ENCODE results near the gene OR5F1.

OR5F1 gene

DNA sequence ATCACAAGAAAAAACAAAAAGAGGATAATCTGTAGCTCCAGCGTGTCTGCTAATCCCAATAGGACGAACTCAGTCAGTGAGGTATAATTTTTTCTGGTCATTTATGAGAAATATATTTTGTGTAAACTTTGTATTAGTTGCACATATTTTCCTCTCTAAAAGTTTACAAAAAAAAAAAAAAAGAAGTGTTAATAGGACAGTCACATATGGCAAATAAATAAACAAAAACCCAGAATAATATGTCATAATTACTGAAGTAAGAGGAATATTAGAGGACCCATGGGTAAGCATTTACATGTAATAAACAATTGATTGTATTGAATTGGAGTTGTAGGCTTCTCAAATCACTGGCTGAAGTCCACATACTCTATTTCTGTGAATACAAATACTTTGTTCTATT is at the start of gene OR5F1:
TSS of gene OR5F1 (minus strand) at position 101 of the 400 bp plus-strand sequence. CDS start at position 101, 0 bp downstream.
- DNase-seq (ENCODE audit: insufficient read length, low spot score) = no peak
- no peak for FAIRE-seq

DNA sequence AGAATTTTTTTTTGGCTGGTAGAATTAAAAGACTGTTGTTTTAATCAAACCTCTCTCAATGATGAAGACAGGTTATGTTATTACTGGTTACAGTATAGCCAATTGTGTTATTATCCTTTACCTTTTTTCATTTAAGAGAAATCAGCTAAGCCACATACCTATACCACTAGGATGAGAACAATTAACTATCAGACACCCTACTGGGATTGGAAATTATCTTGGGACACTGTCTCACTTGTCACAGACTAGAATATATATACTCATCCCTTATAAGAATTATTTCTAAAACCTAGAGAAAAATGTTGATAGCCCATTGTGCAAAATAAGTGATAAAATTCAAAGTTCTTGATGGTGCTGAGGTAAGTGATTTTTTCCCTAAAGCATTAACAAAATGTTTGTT is 32.9 kb upstream of the OR5F1 start, which contains the start of gene OR5AS1:
TSS of gene OR5AS1 (plus strand) at position 301 of the 400 bp plus-strand sequence. CDS start 2,765 bp downstream, outside the sequence.
- FAIRE-seq = no peak
- DNase-seq (ENCODE audit: insufficient read length, low spot score) = no peak

GRCh38 chr11:56013805-56014204 is 19.4 kb upstream of the OR5F1 start:
- no peak for DNase-seq (ENCODE audit: insufficient read length, low spot score)
- no peak for FAIRE-seq

DNA sequence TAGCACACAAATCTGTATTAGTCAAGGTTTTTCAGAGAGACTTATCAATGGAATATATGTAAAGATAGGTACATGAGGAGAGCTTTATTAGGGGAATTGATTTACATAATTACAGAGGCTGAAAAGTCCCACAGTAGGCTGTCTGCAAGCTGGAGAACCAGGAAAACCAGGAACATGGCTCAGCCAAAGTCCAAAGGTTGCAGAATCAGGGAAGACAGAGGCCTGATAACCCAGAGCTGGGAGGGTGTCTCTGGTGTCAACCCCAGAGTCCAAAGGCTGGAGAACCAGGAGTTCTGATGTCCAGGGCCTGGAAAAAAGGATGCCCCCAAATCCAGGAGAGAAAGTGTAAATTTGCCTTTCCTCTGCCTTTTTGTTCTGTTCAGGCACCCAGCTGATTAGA is 16.3 kb upstream of the OR5F1 start:
- FAIRE-seq (no peak), DNase-seq (ENCODE audit: insufficient read length, low spot score) (no peak)

GRCh38 chr11:55970935-55971334 is 23.5 kb downstream of the OR5F1 start:
- no peak for DNase-seq (ENCODE audit: insufficient read length, low spot score)
- FAIRE-seq = no peak

GRCh38 chr11:55969845-55970244 is 24.6 kb downstream of the OR5F1 start, which contains the start of gene OR10AG1:
TSS of gene OR10AG1 (minus strand) at chr11:55969945. CDS start at chr11:55969907, 38 bp downstream.
- DNase-seq (ENCODE audit: insufficient read length, low spot score) (no peak), FAIRE-seq (no peak)

DNA sequence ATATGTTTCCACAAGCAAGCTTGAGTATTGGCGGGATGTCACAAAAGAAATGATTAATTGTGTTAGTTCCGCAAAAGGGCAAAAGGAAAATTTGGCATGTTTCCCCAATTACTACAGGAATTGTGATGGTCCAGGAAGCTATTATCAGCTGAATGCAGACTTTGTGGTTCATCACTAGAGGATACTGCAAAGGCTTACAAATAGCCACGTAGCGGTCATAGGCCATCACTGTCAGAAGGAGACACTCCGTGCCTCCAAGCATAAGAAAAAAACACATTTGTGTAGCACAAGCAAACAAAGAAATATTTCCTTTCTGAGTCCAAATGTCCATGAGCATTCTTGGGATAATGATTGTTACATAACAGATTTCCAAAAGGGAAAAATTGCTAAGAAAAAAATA is 26.5 kb downstream of the OR5F1 start:
- FAIRE-seq (no peak), DNase-seq (ENCODE audit: insufficient read length, low spot score) (no peak)

- DNase-seq (ENCODE audit: insufficient read length, low spot score) = no peak
- no peak for FAIRE-seq
Observed at GRCh38 chr11:55966391-55966790, 28.0 kb downstream of the OR5F1 start.

DNA sequence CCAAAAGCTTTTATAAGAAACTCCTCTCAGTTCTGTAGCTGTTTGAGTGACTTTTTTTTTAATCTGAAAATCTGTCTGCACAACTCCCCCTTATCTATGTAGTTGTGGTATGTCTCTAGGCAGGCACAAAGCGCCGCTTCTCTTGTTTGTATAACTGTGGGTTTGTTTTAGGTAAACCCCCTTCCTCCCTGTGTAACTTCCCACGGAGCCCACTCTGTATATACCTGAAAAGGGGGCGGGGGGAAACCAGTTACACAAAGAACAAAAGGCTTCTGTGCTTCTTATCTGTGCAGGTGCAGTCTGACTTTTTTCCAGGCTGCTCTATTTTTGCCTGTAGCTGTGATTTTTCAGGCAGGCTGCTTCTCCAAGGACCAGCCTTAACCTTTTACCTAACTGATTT is 37.9 kb downstream of the OR5F1 start:
- FAIRE-seq = no peak
- DNase-seq (ENCODE audit: insufficient read length, low spot score) = no peak

- no peak for FAIRE-seq
- DNase-seq (ENCODE audit: insufficient read length, low spot score) = no peak
Observed at GRCh38 chr11:55949330-55949729, 45.1 kb downstream of the OR5F1 start.
